K562 (cell line): ENCODE results near the gene PPP1CB. TPM values are rescaled to one million over a fixed set of nuclear protein-coding genes. Genes with fewer than 3 reads are reported as not detected.

Experiments
- ATAC-seq: fragments of 200-7000 bp; cut with Tn5 transposase; 3 replicates; pipeline ENCODE4 v1.9.1; 2020; ENCODE audit warnings: moderate library complexity
- BruUV-seq: library from RNA; stranded (reverse); fragments of 400-500 nt; replicated peaks from 2 replicates; lab custom pipeline; 2021; lab: Mats Ljungman, UMichigan
- CTCF ChIA-PET: fragments of 300-600 bp; formaldehyde crosslinking; extraction: SDS; loops from one replicate; lab custom pipeline; 2021; ENCODE audit warnings: low intra/inter-chr PET ratio; lab: Yijun Ruan, JAX
- POLR2A ChIA-PET: fragments of 300-600, 350-650 bp; sonication (Branson Sonifier 250); formaldehyde crosslinking; extraction: SDS; loops from one replicate; lab custom pipeline; 2021; ENCODE audit warnings: antibody characterized with exemption, inconsistent platforms; lab: Yijun Ruan, JAX
- DNase-seq, 4 experiments: peaks; one replicate each; pipeline versions ENCODE4 v3.0.0 to v3.0.0-alpha.2; 2011 to 2018; ENCODE audit warnings: low spot score in 3 of 4, mixed read lengths in 3 of 4; ENCODE audit errors: extremely low read depth in 1 of 4
- FAIRE-seq: peaks from 2 replicates; lab custom pipeline; 2011; peaks lifted over from hg19 to GRCh38; lab: Jason Lieb, UNC
- H2AFZ ChIP-seq: 2 replicates; pipeline ENCODE4 v1.6.0; 2011; ENCODE audit warnings: low read depth, low read length, control low read depth, inconsistent platforms
- H3K27ac ChIP-seq: fragments of 200-600 bp; 3 replicates; pipeline ENCODE4 v1.8.0; 2011; ENCODE audit warnings: low read depth, mild to moderate bottlenecking, control low read depth, inconsistent platforms, low read length, moderate library complexity, mixed read lengths; ENCODE audit errors: extremely low read depth
- H3K27me3 ChIP-seq, 2 experiments: fragments of 300-600 bp in 1 of 2; 2 replicates in 1 of 2; 3 replicates in 1 of 2; pipeline versions ENCODE4 v1.6.0 to v1.8.0; 2011; ENCODE audit warnings: inconsistent platforms in 2 of 2, low read length in 2 of 2, mild to moderate bottlenecking in 1 of 2, mixed read lengths in 1 of 2, moderate library complexity in 1 of 2; ENCODE audit not compliant: control insufficient read depth in 2 of 2, insufficient read depth in 2 of 2
- H3K36me3 ChIP-seq: fragments of 300-600 bp; 3 replicates; pipeline ENCODE4 v1.8.0; 2011; ENCODE audit warnings: mild to moderate bottlenecking, low read length, inconsistent platforms; ENCODE audit not compliant: control insufficient read depth, insufficient read depth
- H3K4me1 ChIP-seq, 2 experiments: fragments of 200-600 bp in 1 of 2; replicated peaks in 1 of 2; 2 replicates in 1 of 2; 3 replicates in 1 of 2; pipeline versions ENCODE4 v1.5.1 to v1.8.0; 2011; ENCODE audit warnings: inconsistent platforms in 2 of 2, low read length in 2 of 2, mild to moderate bottlenecking in 1 of 2, mixed read lengths in 1 of 2, moderate library complexity in 1 of 2; ENCODE audit not compliant: control insufficient read depth in 2 of 2, insufficient read depth in 2 of 2
- H3K4me2 ChIP-seq: 2 replicates; pipeline ENCODE4 v1.6.1; 2011; ENCODE audit warnings: low read length, control low read depth, inconsistent platforms, mixed read lengths; ENCODE audit not compliant: insufficient read depth
- H3K4me3 ChIP-seq: fragments of 200-600 bp; sonication (generic), shearing (Covaris generic); 2 replicates; pipeline ENCODE4 v1.5.1; 2016; ENCODE audit warnings: control low read depth, inconsistent platforms
- H3K79me2 ChIP-seq: fragments of 200-600 bp; 3 replicates; pipeline ENCODE4 v1.8.0; 2011; ENCODE audit warnings: low read length, inconsistent platforms; ENCODE audit not compliant: control insufficient read depth, insufficient read depth
- H3K9ac ChIP-seq, 2 experiments: 2 replicates each; pipeline versions ENCODE4 v1.6.0 to v1.6.1; 2011; ENCODE audit warnings: low read depth in 2 of 2, low read length in 2 of 2, control low read depth in 1 of 2, inconsistent platforms in 1 of 2, mild to moderate bottlenecking in 1 of 2, mixed read lengths in 1 of 2; ENCODE audit not compliant: insufficient read depth in 1 of 2
- H3K9me1 ChIP-seq: one replicate; pipeline ENCODE4 v1.6.0; 2011; ENCODE audit warnings: inconsistent platforms, mild to moderate bottlenecking, low read length, moderate library complexity; ENCODE audit not compliant: control insufficient read depth, insufficient read depth
- H3K9me3 ChIP-seq: replicated peaks from 2 replicates; pipeline ENCODE4 v1.5.1; 2011; ENCODE audit warnings: low read depth, low read length, inconsistent platforms; ENCODE audit not compliant: control insufficient read depth, insufficient read depth
- H4K20me1 ChIP-seq: replicated peaks from 2 replicates; pipeline ENCODE4 v1.6.1; 2011; ENCODE audit warnings: low read length, inconsistent platforms, mixed read lengths; ENCODE audit not compliant: control insufficient read depth, insufficient read depth
- BACH1 ChIP-seq: fragments of 200-800 bp; sonication (Bioruptor generic); IDR thresholded peaks from 2 replicates; pipeline ENCODE4 v1.6.1; 2016; ENCODE audit warnings: missing genetic modification characterization, missing compliant biosample characterization
- DMBX1 ChIP-seq: fragments of 250-450 bp; sonication (Bioruptor Pico); IDR thresholded peaks from 2 replicates; pipeline ENCODE4 v1.8.0; 2022; ENCODE audit warnings: inconsistent platforms, mild to moderate bottlenecking, moderate library complexity, borderline replicate concordance
- ETV5 ChIP-seq: sonication (generic); formaldehyde crosslinking; IDR thresholded peaks from 2 replicates; pipeline ENCODE4 v1.4.0; 2020; ENCODE audit warnings: low read depth, mild to moderate bottlenecking, missing genetic modification reagents
- HSF4 ChIP-seq: fragments of 250-450 bp; sonication (Bioruptor Pico); IDR thresholded peaks from 2 replicates; pipeline ENCODE4 v2.1.2; 2022; ENCODE audit warnings: mild to moderate bottlenecking, moderate library complexity, borderline replicate concordance
- RHOXF2B ChIP-seq: fragments of 250-450 bp; sonication (Bioruptor Pico); conservative IDR thresholded peaks from 2 replicates; pipeline ENCODE4 v1.5.1; 2021
- ZNF212 ChIP-seq: fragments of 450-650 bp; formaldehyde crosslinking; IDR thresholded peaks from 2 replicates; pipeline ENCODE4 v1.4.0; 2020; ENCODE audit warnings: mild to moderate bottlenecking
- WGBS: fragments of 100-300 bp; shearing (Covaris generic); methylation state at CpG from one replicate; pipeline ENCODE4 v1.1.6; 2016; ENCODE audit warnings: low coverage, mixed read lengths; ENCODE audit not compliant: insufficient coverage; ENCODE audit errors: missing lambda C conversion rate; 5-methylcytosine and 5-hydroxymethylcytosine counted together
- in situ Hi-C: fragments of 300-500 bp; cut with MboI; formaldehyde crosslinking; loops from 4 replicates; pipeline ENCODE4 v1.15.0; 2018; ENCODE audit warnings: inconsistent platforms, mixed read lengths
- intact Hi-C: fragments of 100-400 bp; cut with micrococcal nuclease; formaldehyde crosslinking; loops from 2 replicates; pipeline ENCODE4 v1.14.2; 2022
- polyA plus RNA-seq, 8 experiments: library from polyadenylated mRNA; depleted of rRNA in 4 of 8; stranded (reverse) in 5 of 8; unstranded in 3 of 8; fragments of >200 nt; fragmentation: Nextera tagmentation in 2 of 8; fragmentation: Illumina TruSeq in 1 of 8; extraction: Ambion mirVana in 2 of 8; extraction: Trizol in 1 of 8; gene quantifications; 2 replicates each; pipeline versions ENCODE4 v1.2.1 to v1.2.3, GENCODE V29; 2011 to 2014; ENCODE audit warnings: inconsistent platforms in 1 of 8, missing spikeins in 1 of 8
- total RNA-seq, 7 experiments: library from RNA; depleted of rRNA in 6 of 7; stranded (reverse); fragments of >200 nt in 6 of 7; fragmentation: Illumina TruSeq in 2 of 7; extraction: Trizol in 2 of 7; gene quantifications; 2 replicates each; pipeline versions ENCODE4 v1.2.1 to v1.2.3, GENCODE V29; 2011 to 2021; ENCODE audit warnings: low replicate concordance in 1 of 7
- TF ChIP-seq, protein P1 (sequence below): fragments of 200-800 bp; sonication (Bioruptor generic); IDR thresholded peaks from 2 replicates; pipeline ENCODE4 v1.6.1; 2017; ENCODE audit warnings: missing genetic modification characterization, missing compliant biosample characterization
- TF ChIP-seq, protein P2 (sequence below): fragments of 450-650 bp; formaldehyde crosslinking; IDR thresholded peaks from 2 replicates; pipeline ENCODE4 v1.4.0; 2022; ENCODE audit warnings: missing genetic modification characterization

Gene PPP1CB
- total and polyA plus RNA-seq, 9 of the 15 experiments (the other 6 are each of a cell fraction or from before 2014, with no cell fraction given): 25.6 to 118 (median 58.9) TPM

DNA sequence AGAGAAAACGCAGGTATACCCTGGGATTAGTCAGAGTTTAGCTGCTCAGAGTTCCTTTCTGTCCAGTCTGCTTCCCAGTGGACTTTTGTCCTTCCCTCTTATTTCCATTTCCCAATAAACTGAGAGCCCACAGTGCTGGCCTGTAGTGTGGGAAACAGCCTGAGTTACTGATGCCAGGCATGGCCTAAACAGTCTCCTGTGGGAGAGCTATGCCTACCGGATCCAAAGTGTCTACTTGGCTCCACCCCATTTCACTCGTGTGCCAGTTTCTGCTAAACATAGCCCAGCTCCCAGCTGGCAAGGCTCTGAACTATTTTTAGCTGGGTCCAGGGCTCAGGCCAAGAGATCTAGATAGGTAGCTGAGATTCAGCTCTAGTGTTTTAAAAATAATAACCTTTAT, 15.6 kb upstream of the PPP1CB start:
- CTCF ChIA-PET: no interaction called here
- H3K27ac ChIP-seq: no peak overlapping the region
- DNase-seq (no peak), FAIRE-seq (no peak), ATAC-seq (no peak)
- BruUV-seq: no TSS peak
- H3K4me2 ChIP-seq: no peak overlapping the region
- H3K9me1 ChIP-seq: no peaks in the 10 kb centered on the region
- no peak overlapping the region for H2AFZ ChIP-seq
- in situ Hi-C loops (no loop called here), intact Hi-C loops (no loop called here)
- H3K9me3 ChIP-seq: peaks cover 2% of the 10 kb centered on the region; the same call in 1 of the 2 replicates
- TF ChIP-seq HSF4 (CRISPR knock-in tag) (no peak), RHOXF2B (no peak), DMBX1 (no peak), ETV5 (no peak), ZNF212 (CRISPR knock-in tag) (no peak), BACH1 (tag) (no peak)
- TF ChIP-seq, protein P1, sequence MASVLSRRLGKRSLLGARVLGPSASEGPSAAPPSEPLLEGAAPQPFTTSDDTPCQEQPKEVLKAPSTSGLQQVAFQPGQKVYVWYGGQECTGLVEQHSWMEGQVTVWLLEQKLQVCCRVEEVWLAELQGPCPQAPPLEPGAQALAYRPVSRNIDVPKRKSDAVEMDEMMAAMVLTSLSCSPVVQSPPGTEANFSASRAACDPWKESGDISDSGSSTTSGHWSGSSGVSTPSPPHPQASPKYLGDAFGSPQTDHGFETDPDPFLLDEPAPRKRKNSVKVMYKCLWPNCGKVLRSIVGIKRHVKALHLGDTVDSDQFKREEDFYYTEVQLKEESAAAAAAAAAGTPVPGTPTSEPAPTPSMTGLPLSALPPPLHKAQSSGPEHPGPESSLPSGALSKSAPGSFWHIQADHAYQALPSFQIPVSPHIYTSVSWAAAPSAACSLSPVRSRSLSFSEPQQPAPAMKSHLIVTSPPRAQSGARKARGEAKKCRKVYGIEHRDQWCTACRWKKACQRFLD (CRISPR knock-in tag): no peak
- TF ChIP-seq, protein P2, sequence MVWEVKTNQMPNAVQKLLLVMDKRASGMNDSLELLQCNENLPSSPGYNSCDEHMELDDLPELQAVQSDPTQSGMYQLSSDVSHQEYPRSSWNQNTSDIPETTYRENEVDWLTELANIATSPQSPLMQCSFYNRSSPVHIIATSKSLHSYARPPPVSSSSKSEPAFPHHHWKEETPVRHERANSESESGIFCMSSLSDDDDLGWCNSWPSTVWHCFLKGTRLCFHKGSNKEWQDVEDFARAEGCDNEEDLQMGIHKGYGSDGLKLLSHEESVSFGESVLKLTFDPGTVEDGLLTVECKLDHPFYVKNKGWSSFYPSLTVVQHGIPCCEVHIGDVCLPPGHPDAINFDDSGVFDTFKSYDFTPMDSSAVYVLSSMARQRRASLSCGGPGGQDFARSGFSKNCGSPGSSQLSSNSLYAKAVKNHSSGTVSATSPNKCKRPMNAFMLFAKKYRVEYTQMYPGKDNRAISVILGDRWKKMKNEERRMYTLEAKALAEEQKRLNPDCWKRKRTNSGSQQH (CRISPR knock-in tag): no peak
- POLR2A ChIA-PET: no interaction called here
- no peak overlapping the region for H3K4me3 ChIP-seq
- no peak overlapping the region for H3K9ac ChIP-seq
- no peaks in the 10 kb centered on the region for H3K27me3 ChIP-seq
- H3K79me2 ChIP-seq: no peaks in the 10 kb centered on the region
- H3K36me3 ChIP-seq: no peaks in the 10 kb centered on the region
- 19% methylated on average over 3 of the region's 3 CpGs for WGBS
- no peaks in the 10 kb centered on the region for H4K20me1 ChIP-seq
- no peaks in the 10 kb centered on the region for H3K4me1 ChIP-seq
